Amniotic epithelial cell (primary cell): ENCODE measurements around the gene CDC42EP1.

Experiments
- DNase-seq: peaks from one replicate; pipeline ENCODE4 v3.0.0-alpha.2; 2010; ENCODE audit warnings: low read depth

Gene CDC42EP1

DNA sequence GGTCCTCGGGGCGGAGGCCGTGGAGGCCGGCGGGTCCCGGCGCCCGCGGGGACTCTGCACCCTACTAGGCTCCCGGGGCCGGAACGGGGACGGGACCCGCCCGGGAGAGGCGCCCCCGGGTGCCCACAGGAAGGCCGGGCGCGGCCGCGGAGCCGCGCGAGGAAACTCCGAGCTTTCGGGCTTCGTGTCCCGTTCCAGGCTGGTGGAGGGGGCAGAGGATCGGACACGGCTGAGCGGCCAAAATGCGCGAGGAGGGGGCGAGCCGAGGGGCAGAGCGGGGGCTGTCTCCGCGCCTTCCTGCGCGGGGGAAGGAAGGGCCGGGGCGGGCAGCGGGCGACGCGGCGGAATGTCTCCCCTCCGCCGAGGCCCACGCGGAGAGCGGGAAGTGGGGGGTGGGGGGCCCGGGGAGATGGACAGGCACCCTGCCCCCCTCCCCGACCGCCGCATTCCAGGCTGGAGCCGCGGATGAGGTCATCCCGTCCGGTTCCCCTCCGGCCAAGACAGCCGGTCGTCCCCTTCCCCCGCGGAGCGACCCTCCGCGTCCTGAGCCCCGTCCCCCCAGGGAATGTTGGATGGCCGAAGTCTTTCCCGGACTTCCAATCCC, 430 bp downstream of the CDC42EP1 start:
- peak; percentile 66 for DNase-seq

DNA sequence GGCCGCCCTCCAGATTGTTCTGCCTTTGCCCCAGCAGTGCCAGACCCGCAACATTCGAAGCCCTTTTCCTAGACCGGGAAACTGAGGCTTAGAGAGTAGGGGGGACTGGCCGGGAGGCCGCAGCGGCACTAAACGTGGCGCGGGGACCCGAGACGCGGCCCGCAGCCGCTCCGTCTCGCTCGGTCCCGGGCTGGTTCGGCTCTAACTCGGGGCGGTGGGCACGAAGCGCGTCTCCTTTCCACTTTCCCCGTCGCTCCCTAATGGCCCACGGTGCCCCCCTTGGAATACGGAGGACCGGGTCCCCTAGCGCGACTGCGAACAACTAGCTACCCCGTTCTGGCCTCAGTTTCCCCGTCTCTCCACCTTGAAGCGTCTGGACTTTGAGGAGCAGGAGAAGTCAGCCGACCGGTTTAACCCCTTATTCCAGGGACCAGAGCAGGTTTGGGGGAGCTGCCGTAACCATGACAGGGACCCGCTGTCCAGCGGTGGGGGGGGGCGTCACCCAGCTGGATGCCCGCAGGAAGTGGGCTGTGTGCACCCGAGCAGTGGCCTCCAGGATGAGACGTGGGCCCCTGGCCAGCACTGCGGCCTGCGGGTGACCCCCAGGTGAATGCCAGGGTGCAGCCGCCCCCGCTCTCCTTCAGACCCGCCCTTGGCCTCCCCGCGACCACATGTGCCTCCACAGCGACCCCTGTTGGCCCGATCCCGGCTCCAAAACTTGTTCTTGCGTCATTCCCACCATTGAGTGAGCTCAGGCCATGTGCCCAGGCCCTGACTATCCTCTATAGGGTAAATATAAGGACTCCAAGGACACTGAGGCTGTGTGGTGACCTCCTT, 1.1 kb downstream of the CDC42EP1 start:
- DNase-seq = peak; percentile 86

DNA sequence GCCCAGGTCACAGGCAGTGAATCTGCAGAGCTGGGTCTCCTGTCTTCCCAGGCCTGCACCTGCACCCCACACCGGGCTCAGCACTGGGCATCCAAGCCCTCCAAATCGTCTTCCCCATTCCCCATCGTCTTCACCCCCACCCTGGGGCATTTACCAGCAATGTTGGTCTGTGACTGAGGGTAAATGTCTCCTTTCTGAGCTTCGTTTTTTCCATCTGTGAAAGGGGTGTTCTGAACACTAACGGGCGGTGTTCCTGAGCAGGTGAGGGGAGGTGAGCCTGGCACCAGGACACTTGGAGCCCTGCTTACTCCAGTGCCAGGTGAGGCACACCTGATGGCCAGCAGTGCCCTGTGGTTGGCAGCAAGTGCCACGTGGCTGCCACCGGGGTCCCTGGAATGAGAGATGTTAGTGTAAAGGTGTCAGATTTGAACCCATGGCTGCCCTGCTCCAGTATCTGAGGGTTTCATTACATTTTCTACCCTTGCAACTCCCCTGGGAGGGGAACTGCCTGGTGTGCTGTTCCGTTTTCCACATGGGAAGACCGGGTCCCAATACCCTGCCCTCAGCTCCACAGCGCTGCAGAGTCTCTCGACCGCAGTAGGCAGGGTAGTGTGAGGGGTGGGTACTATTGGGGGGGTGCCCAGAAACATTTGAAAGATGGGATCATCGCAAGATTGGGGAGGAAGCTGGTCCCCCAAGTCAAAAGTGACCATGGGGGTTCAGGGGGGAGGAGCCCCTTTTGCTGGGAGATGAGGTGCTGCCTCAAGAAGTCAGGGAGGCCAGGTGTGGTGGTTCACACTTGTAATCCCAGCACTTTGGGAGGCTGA, 2.0 kb downstream of the CDC42EP1 start:
- no peak for DNase-seq

DNA sequence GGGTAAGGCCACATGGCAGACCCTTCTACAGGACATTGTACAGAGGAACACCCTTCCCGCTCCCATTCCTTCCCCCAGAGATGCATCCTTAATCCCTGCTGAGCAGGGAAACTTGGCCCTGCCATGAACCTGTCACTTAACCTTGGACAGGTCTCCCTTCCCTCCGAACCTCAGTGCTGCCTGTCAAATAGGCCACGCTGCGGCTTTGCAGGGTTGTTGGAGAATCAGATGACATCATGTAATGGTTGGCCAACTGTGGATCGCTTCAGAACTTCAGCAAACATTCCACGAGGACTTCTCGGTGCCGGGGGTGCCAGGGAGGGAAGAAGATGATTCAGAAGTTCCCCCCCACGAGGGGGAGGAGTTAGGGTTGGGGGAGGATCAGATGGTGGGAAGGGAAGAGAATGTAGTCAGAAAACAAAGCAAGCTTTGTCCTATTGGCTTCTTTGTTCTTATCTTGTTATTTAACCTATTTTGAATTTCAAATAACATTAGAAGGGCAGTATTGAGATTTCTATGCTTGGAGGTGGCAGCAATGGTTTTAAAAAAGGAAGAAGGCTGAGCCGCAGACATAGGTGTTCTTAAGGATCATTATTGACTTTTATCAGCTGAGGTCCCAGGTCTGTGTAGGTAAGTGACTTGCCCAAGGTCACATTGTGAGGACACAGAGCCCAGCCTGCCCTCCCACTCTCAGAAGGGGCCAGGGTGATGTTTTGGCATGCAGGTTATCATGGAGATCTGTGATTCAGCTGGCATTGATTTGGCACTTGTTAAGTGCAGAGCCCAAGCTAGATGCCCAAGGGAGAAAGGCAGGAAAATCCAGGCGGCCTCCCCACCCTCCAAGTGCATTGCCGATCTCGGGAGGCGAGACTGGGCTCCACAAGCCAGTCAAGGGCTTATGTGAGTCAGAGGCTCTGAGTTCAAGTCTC, 3.1 kb downstream of the CDC42EP1 start:
- DNase-seq = peak; percentile 99

DNA sequence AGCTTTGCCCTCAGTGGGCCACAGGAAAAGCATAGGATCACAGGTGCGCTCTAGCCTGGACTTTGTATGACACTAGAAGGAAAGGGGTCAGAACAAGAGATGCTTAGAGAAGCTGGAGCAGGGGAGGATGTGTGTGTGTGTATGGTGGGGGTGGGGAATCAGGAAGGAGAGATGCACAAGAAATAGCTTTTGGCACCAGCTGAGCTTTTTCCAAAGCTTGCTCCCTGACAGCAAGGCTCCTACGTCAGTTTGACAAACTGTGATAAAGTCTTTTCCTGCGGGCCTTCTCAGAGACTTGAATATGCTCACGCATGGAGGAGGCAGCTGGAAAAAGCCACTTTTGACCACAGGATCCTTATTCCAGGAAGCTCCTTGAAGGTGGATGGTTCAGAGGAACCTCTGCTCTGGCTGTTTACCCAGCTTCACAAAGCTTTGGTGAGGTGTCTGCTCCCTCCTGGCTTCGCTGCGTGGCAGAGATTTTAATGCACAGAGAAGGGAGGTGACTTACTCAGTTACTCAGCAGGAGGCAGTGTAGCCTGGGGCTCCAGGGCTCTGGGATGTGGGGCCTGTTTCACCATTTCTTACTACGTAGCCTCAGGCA, 3.9 kb downstream of the CDC42EP1 start:
- peak; percentile 85 for DNase-seq

DNA sequence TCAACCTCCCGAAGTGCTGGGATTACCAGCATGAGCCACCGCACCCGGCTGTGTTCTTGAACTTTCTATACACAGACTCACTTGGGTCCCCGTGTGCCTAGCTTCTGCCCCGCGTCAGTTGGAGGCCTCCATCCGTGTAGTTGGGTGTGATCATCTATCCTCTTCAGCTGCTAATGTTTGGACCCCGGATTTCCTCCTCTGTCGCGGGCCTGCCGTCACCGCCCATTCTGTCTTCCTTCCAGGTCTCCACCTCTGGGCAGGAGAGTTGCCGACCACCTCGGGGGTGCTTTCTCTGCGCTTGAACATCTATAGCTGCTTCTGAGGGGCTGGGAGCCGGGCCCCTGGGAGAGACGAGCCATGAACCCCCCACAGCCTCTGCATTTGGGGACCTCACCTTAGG, 5.5 kb downstream of the CDC42EP1 start:
- no peak for DNase-seq

DNA sequence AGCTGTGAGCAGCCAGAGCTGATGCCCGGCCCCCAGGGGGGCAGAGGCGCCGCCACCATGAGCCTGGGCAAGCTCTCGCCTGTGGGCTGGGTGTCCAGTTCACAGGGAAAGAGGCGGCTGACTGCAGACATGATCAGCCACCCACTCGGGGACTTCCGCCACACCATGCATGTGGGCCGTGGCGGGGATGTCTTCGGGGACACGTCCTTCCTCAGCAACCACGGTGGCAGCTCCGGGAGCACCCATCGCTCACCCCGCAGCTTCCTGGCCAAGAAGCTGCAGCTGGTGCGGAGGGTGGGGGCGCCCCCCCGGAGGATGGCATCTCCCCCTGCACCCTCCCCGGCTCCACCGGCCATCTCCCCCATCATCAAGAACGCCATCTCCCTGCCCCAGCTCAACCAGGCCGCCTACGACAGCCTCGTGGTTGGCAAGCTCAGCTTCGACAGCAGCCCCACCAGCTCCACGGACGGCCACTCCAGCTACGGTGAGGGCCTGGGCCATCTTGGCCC, 6.1 kb downstream of the CDC42EP1 start:
- DNase-seq = no peak

DNA sequence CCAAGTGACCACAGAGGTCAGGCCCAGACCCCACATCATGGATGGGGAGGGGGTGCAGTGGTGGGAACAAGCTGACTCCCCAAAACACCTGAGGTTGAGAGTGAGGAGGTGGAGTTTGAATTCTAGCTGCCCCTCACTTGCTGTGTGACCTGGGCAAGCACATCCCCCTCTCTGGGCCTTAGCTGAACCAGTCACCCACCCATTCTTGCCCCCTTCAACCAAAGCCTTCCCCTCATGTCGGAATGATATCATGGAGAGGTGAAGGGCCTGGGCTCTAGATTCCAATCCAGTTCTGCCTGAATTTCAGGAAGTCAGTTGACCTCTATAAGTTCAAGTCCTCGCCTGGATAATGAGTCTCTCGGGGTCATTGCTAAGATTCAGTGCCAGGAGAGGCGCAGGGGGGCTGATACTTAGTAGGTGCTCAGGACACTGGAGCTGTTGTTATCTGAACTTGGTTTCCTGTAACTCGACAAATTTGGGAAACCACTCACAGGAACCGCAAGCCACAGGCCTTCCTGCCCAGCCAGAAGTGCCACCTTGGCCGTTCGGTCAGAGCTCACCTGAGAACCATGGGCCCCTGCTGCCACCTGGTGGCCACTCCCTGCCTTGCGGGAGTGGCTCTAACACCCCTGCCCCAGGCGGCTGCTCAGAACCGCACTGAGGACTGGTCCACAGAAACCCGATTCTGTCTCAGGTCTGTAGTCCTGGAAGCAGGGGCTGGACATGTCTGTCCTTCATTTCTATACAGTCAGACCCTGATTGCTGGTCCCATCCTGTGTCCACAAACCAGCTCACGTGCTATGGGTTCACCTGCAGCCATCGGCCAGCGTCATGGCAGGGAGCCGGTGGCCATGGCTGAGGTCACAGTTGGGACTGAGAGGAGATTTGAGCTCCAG, 6.9 kb downstream of the CDC42EP1 start:
- no peak for DNase-seq

DNA sequence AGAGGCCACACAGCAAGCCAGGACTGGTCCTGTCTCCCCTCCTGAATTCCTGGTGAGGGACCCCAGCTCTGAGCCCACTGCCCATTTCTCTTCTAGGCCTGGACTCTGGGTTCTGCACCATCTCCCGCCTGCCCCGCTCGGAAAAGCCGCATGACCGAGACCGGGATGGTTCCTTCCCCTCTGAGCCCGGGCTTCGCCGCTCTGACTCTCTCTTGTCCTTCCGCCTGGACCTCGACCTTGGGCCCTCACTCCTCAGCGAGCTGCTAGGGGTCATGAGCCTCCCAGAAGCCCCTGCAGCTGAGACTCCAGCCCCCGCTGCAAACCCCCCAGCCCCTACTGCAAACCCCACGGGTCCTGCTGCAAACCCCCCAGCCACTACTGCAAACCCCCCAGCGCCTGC, 7.7 kb downstream of the CDC42EP1 start:
- DNase-seq = no peak

DNA sequence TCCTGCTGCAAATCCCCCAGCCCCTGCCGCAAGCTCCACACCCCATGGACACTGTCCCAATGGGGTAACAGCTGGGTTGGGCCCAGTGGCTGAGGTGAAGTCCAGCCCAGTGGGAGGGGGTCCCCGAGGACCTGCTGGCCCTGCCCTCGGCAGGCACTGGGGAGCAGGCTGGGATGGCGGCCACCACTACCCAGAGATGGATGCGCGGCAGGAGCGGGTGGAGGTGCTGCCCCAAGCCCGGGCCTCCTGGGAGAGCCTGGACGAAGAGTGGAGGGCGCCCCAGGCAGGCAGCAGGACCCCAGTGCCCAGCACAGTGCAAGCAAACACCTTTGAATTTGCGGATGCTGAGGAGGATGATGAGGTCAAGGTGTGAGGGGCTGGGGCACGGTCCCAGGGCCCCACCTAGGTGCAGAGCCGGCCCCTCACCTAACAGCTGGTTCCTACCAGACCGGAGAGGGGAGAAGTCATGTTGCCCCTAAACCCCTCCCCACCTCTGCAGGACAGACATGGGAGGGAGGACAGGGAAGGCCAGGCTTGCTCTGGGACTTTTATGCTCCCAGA, 8.2 kb downstream of the CDC42EP1 start:
- DNase-seq = no peak

DNA sequence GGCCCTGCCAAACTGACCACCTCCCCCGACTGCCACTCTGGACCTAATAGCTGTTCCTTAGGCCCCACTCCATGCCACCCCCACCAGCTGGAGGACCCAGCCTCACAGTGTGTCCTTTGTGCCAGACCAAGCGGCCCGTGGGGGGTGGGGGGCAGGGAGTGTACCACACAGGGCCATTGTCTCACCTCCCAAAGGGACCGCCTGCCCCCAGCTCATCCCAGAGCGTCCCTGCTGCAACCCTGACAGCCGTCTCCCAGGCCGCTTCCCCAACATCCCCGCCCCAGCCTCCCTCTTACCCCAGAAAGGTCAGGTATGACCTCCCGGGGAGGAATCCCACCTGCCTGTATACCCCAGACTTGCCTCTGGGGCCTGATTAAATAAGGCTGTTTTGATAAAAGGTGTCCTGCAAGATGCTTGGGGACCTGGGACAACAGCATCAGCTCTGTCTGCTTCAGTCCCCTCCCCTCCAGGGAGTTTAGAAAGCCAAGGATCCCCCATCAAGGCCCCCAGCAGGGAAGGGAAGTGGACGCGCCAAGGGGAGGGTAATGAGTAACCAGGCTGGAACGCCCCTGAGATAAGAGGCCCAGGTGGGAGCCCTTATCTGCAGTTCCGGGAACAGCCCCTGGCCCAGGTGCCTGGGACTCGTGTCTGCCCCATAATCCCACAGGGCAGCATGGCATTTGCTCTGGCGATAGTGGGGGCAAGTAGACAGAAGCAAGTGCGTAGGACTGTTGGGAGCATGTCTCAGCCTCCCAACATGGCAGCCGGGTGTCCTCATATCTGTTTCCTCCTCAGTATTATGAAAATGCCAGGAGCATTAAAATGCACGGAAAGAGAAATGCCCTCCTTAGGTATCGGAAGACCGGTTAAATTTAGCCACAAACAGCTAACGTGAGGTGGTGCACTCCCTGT, 9.0 kb downstream of the CDC42EP1 start:
- DNase-seq = no peak

DNA sequence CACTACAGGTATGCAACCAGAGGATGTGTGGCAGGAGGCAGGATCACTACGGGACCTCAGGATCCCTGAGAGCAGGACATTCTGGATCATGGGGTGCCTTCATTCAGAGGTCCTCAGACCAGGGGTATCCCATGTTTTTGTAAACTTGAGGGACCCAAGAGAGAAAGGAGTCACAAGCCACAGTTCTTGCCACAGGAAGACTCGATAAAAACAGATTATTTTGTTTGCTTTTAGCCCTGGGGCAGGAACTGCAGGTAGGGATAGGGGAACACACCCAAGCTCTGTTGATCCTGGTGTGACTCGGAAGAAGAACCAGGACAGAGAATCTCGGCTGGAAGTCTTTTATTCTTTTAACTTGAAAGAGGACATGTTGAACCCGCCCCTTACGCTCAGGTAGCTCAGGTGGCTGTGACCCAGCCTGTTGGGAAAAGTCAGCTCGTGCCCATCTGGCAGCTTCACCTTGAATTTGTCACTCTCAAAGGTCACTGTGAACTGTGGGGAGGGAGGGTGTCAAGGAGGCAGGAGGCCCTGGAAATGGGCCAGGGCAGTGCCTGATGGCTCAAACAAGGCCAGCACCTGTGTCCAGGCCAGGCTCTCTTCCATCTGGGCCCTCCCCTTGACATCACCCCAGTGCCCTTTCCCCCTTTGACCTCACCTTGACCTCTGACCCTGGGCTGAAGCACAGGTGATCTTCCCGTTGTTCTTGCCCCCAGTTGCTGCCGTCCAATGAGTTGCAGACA, 9.8 kb downstream of the CDC42EP1 start:
- no peak for DNase-seq

DNA sequence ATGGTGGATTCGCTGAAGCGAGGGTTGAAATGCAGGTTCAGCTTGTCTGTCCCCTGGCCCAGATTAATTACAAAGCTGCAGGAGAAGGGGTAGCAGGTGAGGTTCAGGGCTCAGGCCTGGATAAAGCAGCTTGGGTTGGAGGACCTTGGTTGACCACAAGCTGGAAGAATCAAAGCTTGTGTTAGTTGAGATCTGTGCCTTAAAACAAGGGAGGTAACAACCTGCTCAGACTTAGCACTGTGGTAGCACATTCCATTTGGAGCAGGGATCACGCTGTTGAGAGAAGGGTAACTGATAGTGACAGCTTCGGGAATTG, 10.3 kb downstream of the CDC42EP1 start:
- no peak for DNase-seq

DNA sequence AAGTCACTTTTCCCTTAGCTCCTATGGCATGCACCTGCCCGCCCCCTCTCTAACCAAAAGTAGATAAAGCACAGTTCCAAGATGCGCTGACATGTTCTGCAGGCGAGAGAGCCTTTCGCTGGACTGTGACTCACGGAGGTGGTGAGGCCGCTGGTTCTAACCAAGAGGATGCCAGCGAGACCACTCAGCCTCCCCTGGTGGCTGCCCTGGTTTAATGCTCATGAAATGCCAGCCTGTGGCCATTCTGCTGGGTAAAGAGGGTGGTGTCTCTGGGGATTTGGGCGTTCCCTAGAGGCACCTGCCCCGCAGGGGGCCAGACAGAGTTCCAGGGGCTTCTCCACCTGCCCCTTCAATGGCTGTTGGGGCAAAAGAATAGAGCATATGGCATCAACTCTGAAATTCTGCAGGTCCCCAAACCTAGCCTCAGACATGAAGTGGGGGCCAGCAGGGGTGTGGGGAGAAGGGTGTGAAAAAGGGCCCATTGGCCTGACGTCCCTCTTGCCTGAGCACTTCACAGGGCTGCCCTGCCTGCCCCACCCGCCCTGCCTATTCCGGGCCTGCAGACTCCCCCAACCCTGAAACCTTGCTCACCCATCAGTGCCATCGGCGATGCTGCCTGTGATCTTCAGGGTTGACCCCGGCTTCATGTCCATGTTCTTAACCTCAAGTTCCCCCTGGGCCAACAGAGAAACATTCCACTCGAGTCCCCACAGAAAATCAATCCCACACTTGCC, 11.1 kb downstream of the CDC42EP1 start:
- DNase-seq = peak; percentile 68

DNA sequence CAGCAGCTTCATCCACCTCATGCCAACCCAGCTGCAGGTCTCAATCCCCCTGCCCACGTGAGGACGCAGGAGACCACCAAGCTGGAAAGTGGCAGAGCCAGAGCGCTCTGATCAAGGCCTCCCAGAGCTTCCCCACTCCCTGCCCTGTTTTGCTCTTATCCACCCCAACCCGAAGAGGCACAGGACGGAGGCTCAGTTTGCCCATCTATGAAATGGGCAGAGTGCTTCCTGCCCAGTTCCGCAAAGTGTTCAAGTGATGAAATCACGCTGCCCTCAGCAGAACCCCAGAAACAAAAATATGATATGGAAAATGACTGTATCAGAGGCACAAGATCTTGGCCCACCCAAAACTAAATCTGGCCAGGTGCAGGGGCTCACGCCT, 11.7 kb downstream of the CDC42EP1 start:
- DNase-seq = no peak

DNA sequence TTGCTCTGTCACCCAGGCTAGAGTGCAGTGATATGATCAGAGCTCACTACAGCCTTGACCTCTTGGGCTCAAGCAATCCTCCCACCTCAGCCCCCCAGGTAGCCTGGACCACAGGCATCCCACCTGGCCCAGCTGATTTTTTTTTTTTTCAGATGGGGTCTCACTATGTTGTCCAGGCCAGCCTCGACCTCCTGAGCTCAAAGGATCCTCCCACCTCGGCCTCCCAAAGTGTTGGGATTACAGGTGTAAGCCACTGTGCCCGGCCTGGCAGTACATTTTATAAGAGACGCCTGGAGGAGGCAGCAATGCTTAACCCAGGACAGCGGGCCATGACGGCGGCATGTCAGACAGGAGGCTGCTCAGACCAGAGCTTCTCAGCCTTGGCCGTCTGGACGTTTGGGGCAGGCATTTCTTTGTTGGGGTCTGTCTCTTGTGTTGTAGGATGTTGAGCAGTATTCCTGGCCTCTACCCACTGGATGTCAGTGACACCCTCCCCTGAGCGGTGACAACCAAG, 15.3 kb downstream of the CDC42EP1 start:
- no peak for DNase-seq

DNA sequence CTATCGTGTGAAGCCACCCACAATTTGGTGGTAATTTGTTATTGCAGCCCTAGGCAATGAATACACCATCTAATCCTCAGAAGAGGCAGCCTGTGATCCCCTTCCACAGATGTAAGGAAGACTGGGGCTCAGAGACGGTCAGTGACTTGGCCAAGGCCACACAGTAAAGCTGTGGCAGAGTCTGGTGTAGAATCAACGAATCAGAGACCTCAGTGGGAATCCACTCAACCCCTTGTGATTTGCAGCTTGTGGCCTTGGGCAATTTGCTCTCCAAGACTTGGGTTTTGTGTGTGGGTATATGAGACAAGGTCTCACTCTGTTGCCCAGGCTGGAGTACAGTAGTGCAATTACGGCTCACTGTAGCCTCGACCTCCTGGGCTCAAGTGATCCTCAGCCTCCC, 17.7 kb downstream of the CDC42EP1 start:
- no peak for DNase-seq
